GM06990 (cell line): ENCODE data around the gene CFAP299.

Experiments used
- DNase-seq: peaks from one replicate; pipeline ENCODE4 v3.0.0-alpha.2; 2011; ENCODE audit not compliant: insufficient read length; ENCODE audit errors: extremely low read depth
- H3K27me3 ChIP-seq: replicated peaks from 2 replicates; pipeline ENCODE4 v1.6.0; 2011; ENCODE audit warnings: low read length; ENCODE audit not compliant: control insufficient read depth, insufficient read depth
- H3K36me3 ChIP-seq: 2 replicates; pipeline ENCODE4 v1.5.1; 2011; ENCODE audit warnings: low read length; ENCODE audit not compliant: control insufficient read depth, insufficient read depth
- H3K4me3 ChIP-seq: replicated peaks from 2 replicates; pipeline ENCODE4 v1.5.1; 2011; ENCODE audit warnings: low read depth, mild to moderate bottlenecking, control low read depth, low read length
- TF ChIP-seq, protein P1 (sequence below): IDR thresholded peaks from 2 replicates; pipeline ENCODE4 v1.5.1; 2011; ENCODE audit warnings: low read length, control low read depth, mild to moderate bottlenecking, inconsistent platforms; ENCODE audit not compliant: insufficient read depth, poor library complexity, severe bottlenecking

CFAP299 gene

DNA sequence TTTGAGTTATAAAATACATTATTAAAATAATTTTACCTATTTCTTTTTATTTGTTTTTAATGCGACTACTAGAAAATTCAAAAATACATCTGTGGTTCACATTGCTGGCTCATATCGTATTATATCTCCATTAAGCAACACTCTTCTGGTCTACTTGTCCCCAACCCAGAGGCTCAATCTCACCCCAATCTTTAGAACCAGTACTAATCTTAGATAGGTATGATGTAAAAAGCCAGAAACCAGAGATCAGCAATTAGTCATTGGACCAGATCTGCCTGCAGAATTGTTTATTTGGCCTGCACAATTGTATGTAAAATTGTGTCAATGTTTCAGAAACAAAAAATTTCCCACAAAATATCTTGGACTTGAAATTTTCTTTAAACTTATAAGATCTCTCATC, 539.4 kb downstream of the CFAP299 start:
- TF ChIP-seq, protein P1, sequence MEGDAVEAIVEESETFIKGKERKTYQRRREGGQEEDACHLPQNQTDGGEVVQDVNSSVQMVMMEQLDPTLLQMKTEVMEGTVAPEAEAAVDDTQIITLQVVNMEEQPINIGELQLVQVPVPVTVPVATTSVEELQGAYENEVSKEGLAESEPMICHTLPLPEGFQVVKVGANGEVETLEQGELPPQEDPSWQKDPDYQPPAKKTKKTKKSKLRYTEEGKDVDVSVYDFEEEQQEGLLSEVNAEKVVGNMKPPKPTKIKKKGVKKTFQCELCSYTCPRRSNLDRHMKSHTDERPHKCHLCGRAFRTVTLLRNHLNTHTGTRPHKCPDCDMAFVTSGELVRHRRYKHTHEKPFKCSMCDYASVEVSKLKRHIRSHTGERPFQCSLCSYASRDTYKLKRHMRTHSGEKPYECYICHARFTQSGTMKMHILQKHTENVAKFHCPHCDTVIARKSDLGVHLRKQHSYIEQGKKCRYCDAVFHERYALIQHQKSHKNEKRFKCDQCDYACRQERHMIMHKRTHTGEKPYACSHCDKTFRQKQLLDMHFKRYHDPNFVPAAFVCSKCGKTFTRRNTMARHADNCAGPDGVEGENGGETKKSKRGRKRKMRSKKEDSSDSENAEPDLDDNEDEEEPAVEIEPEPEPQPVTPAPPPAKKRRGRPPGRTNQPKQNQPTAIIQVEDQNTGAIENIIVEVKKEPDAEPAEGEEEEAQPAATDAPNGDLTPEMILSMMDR = no peak

DNA sequence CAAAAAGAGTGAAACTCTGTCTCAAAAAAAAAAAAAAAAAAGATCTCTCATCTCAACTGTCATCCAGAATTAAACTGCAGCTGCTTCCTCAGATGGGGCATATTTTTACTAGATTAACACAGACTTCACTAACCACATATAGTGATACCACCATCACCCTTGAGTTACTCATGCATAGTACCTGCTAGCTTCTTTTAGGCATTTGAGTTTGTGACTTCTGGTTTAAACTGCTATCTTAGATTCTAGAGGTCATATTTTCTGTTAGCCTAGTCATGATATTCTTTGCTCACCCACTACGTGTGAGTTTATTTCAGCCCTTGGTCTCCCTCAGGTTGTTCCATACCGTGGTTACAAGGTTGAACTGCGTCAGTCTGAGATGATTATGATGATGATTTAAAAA, 540.1 kb downstream of the CFAP299 start:
- DNase-seq = peak; percentile 83
- Histone ChIP-seq H3K36me3 (no peaks in the 10 kb centered on the region), H3K4me3 (no peak overlapping the region), H3K27me3 (no peaks in the 10 kb centered on the region)
- TF ChIP-seq, protein P1 = no peak

More for the DNA sequence above, 539.4 kb downstream of the CFAP299 start:
- H3K27me3 ChIP-seq = no peaks in the 10 kb centered on the region
- H3K36me3 ChIP-seq = no peaks in the 10 kb centered on the region
- no peak for DNase-seq
- no peak overlapping the region for H3K4me3 ChIP-seq

DNA sequence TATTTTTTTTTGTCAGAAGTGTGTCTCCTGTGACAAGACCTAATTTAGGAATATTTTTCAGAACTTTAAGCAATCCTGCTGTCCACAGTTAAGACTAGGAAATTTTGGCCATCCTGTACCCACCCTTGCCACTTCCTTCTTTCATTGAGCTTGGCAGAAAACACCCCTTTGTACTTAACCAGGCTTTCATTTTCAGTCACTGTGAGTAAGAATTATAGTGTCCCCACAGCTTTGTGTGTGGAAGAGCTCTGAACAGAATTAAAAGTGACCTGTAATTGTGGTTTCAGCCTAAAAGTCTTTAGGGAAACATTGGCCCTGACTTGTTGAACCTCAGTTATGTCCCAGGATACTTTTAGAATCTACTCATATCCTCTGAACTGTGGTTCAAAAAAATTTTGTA, 541.3 kb downstream of the CFAP299 start:
- H3K4me3 ChIP-seq = no peak overlapping the region
- no peaks in the 10 kb centered on the region for H3K27me3 ChIP-seq
- H3K36me3 ChIP-seq = no peaks in the 10 kb centered on the region
- TF ChIP-seq, protein P1 = no peak
- peak; percentile 66 for DNase-seq

DNA sequence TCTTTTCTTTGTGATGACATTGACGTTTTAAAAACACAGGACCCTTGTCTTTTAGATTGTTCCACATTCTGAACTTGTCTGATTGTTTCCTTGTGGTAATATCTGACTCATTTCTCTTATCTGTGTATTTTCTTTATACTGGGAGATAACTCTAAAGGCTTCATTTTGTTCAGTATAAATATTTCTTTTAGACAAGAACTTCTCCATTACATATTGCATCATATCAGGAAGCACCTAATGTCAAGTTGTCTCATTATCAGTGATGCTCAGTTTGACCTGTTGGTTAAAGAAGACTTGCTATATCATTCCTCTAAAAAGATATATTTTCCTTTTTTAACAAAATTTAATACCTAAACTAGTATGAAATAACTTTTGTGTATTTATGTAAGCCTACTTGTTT, 542.7 kb downstream of the CFAP299 start:
- H3K36me3 ChIP-seq = no peaks in the 10 kb centered on the region
- H3K27me3 ChIP-seq = no peaks in the 10 kb centered on the region
- DNase-seq = no peak
- H3K4me3 ChIP-seq = no peak overlapping the region
- TF ChIP-seq, protein P1 = no peak

DNA sequence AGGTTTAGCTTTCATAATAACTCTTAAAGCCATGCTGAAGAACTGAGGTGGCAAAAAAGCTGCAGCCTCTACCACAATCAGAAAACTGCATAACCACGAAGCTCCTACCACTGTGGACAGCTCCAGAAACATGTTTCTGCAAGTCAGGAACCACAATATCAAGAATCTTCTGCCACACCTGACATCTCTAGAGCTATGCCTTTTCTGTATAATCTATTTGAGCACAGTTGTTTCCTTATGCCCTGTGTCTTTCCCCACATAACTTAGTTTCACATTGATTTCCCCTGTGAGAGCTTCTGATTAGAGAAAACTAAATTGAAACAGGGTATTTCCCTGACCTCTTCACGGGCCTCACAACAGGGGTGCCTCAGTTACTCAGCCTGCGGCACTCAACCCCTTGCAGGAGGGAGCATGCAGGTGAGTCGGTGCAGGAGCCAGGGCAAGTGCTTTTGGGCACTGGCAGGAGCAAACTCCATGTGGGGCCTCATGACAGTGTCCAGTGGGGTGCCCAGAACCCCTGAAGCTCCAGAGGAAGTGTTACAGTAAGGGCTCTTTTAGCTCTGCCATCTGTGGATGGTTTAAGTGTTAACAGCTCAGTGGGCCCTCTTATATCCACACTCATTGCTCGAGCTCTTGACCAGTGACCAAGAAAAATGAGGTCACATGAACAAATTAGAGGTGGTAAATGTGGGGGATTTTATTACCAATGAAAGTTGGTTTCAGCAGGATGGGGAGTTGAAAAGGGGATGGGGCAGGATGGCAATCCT, 562.2 kb downstream of the CFAP299 start:
- DNase-seq = peak; percentile 33
- Histone ChIP-seq H3K36me3 (no peaks in the 10 kb centered on the region), H3K27me3 (no peaks in the 10 kb centered on the region), H3K4me3 (no peak overlapping the region)
- TF ChIP-seq, protein P1 = no peak

DNA sequence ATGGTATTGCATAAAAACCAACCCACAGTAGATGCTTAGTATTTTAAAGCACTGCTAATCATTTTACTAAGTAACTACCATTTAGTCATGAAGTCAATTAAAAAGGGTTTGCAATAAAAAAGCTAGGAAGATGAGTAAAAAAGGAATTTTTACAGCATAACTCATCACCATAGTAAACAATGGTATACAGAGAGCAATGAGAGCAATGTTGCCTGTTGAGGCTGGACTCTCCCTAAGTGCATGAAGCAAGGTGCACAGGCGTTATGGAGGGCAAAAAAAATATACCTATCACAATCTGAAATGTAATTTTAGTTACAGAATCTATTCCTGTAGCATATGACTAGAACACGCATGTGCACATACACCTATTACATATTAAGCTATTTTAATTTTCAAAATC, 565.4 kb downstream of the CFAP299 start:
- no peak overlapping the region for H3K4me3 ChIP-seq
- no peak for DNase-seq
- TF ChIP-seq, protein P1 = no peak
- H3K27me3 ChIP-seq = no peaks in the 10 kb centered on the region
- H3K36me3 ChIP-seq = no peaks in the 10 kb centered on the region
